HG02885 (cell line): Measurements from ENCODE around the gene TRAPPC14.

Experiments used
- ATAC-seq: cut with Tn5 transposase; IDR thresholded peaks from one replicate; pipeline ENCODE4 v1.9.1; 2021; ENCODE audit warnings: mild to moderate bottlenecking; ENCODE audit not compliant: unreplicated experiment, poor library complexity

TRAPPC14 gene

DNA sequence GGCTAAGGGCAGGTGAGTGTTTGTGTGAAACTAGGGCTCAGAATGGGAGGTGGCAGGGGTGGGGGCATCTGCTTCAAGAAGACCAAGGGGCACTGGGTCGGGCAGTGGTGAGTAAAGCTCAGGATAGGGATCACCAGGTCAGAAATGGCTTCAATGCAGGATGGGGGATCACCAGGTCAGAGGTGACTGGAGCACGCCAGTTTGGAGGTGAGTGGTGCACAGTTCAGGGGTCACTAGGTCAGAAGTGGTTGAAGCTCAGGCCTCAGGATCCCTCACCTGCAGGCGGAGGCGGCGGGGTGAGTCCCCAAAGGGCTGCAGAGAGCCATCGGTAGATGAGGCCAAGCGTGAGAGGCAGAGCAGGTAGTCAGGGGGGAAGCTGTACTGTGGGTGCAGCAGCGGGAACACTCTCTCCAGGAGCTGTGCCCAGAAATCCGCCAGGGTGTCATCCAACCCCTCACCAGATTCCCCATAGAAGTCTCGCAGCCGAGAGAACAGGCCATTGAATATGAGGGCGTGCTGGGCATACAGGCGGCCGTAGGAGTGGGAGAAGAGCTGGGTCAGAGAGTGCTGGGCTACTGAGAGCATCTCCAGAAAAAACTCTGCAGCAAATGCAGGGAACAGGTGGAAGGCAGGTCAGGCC, 16.9 kb upstream of the TRAPPC14 start:
- ATAC-seq = no peak

- ATAC-seq = no peak
These were observed 16.1 kb upstream of the TRAPPC14 start for GRCh38 chr7:100174582-100174981.

DNA sequence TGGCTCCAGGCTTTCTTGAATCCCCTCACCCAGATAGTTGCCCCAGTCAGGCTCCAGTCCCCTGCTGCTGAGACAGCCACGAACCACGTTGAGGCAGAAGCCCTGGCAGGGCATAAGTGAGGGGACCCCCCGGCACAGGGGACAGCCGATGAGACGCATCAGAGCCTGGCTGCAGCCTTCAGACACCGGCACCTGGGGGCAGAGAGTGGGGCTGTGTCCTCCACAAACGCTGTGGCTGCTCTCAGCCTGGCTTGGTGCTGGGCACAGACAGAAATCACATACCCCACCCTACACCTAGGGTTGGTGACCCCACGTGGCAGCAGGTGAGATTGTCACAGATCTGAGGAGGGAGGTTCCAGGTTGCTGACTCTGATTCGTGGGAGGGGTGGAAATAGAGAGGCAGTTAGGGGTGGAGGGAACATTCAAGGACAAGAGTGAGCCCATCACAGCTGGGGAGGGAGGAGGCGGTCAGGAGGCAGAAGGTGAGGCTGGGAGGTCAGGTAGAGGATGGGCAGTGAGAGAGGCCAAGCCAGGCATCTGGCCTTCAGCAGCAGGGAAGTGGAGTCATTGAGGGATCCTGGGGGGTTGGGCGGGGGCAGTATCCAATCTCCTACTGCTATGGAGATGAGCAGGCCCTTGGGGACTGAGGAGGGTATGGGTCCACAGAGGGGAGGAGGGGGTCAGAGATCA, 15.4 kb upstream of the TRAPPC14 start:
- no peak for ATAC-seq

DNA sequence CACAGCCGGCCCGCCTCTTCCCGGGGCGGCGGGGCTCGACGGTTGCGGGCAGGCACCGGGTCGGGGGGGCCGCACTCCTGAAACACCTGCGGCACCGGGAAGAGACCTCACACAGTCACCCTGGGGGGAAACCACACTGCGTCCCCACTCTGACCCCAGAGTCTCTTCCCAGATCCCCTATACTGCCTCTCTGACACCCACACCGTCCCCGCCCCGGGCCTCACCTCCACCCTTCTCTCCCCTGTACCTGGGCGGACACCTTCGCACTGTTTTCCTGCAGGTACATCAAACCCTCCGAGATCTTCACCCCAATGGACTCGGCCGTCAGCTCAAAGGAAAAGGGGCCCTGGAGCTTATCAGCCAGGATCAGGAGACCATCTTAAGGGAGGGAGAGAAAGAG, 13.3 kb upstream of the TRAPPC14 start:
- ATAC-seq = no peak

GRCh38 chr7:100171087-100171681, 12.7 kb upstream of the TRAPPC14 start:
- no peak for ATAC-seq

DNA sequence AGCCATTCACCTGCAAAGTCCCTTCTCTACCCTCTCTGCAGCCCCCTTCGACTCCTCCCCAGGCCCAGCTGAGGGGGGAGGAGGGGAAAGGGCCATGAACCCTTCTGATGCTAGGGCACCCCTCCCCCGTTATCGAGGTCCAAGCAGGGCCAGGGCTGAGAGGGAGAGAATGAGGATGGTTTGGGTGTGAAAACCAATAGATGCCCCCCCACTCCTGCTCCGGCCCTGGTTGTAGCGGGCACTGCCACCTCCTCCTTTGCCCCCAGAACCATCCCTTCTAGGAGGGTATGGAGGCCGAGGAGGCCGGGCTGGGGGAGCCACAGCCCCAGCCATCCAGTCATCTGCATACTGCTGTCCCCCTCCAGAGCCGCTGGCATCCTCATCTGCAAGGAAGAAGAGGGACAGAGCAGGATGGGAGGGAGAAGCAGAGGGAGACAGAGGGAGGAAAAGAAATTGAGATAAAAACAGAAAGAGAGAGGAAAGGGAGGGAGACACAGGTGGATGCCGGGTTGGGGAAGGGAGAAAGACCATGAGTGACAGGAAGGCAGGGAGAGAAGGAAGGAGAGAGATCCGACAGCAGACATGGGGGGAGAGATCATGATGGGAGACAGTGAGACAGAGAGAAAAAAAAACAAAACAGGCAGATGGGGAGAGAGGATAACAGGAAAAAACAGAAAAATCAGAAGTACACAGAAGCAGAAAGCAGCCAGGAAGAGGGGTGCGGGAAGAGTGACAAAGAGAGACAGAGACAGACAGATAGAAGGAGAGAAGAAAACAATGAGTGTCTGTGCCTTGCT, 11.8 kb upstream of the TRAPPC14 start:
- no peak for ATAC-seq

DNA sequence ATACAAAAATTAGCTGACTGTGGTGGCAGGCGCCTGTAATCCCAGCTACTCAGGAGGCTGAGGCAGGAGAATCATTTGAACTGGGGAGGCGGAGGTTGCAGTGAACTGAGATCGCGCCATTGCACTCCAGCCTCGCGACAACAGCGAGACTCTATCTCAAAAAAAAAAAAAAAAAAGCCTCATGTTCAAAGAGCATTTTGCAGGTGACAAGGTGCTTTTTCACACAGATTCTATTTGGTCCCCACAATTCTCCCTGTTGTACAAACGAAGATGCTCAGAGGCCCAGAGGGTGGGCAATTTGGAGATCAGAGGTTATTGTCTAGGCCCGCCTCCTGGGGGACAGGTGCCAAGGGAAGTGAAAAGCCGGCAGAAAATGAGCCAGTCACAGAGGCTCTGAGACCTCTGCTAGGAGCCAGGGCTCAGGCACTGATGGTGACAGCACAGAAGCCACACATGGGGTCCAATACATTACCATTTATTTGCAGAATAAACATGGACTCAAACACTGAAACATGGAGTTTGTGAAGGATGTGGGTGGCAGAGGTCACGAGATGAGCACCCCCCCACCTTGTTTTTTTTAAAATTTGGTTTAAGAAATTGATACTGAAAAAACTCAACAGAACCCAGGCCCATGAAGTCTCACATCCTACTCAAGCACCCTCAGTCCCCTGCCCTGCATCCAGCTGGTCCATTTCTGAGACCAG, 10.8 kb upstream of the TRAPPC14 start:
- ATAC-seq = no peak

DNA sequence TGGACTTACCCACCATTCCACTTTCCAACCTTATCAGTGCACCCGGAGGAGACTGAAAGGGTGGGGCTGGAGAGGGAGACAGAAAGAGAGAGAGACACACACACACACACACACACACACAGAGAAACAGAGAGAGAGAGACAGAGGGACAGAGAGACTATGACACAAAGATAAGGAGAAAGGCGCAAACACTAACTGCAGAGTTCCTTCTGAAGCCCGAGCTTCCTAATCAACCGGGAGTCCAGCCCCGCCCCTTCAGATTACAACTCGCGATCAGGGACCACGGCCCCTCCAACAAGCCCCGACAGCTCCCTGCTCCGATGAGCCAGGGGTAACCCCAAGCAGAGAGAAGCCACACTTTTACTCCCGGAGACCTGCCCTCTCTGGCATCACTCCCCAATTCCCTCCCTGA, 9.4 kb upstream of the TRAPPC14 start:
- ATAC-seq = no peak

DNA sequence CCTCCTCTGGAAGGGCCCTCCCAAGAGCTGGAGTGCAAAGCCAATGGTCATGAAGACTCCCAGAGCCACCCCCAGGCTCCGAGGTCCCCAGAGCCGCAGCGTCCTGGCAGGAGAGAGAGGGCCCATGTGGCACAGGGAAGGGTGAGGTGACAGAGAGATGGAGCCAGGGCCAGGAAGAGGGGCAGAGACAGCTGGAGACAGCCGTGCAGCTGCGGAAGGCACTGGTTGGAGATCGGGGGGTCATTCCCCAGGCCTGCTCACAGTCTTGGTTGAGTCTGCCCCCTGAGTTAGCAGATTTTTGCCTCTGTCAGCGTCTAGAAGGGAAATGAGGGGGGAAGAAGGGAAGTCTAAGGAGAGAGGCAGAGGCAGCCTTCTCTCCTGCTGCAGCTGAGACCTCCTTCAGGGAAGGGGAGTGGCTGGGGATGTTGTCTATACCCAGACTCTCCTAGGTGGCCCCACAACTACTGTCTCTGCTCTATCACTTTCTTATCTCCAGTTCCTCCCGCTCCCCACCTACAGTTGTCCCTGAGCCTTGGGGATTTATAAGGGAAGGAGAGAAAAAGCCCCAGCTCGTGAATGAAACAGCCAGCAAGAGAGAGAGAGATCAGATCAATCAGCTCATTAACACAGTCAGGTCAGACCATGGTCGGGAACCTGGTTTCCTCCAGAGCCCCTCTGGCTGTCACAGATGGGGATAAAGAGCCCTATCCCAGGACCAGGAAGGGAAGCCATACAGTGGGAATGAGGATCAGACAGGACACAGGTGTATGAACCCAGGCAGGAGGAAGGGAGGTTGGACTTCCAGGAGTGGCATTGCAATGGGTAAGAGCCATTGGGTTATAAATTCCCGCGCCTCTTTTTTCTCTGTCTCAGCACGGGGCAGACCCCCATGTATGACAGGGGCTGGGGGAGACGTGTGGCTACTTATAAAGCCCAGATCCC, 8.7 kb upstream of the TRAPPC14 start:
- ATAC-seq = no peak

- no peak for ATAC-seq
These were observed 7.9 kb upstream of the TRAPPC14 start for GRCh38 chr7:100166317-100166940.

- no peak for ATAC-seq
These were observed 5.3 kb upstream of the TRAPPC14 start for GRCh38 chr7:100163871-100164270.

- ATAC-seq = no peak
These were observed 4.5 kb upstream of the TRAPPC14 start for GRCh38 chr7:100163006-100163531.

GRCh38 chr7:100160067-100160466, 1.5 kb upstream of the TRAPPC14 start:
- no peak for ATAC-seq

DNA sequence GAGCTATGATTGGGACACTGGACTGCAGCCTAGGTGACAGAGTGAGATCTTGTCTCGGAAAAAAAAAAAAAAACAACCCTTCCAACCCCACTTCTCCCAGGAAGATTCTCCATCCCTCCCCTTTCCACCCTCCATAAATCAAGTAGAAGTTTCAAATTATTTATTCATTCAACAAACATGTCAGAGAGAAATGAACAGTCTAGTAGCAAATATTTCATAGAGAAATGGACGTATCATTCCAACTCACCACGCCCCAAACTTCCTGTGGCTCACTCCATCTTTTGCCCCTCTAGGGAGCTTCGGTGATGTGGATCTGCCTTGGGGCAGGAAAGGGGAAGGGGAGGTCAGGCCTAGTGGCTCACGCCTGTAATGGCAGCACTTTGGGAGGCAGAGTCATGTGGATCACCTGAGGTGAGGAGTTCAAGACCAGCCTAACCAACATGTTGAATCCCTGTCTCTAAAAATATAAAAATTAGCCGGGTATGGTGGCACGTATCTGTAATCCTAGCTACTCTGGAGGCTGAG, 638 bp upstream of the TRAPPC14 start:
- ATAC-seq = no peak

GRCh38 chr7:100157334-100158228, 942 bp downstream of the TRAPPC14 start:
- no peak for ATAC-seq

DNA sequence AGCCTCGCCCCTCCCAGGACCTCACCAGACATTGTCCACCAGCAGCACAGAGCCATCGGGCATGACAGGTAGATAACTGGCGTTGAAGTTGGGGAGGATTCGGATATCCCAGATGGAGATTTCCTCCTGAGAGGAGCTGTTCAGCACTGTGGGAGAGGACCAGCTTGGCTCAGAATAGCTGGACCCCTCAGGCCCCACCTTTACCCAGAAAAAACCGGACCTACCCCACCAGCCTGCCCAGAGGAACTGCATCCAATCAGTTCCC, 1.5 kb downstream of the TRAPPC14 start:
- ATAC-seq = no peak

- no peak for ATAC-seq
These were observed 2.0 kb downstream of the TRAPPC14 start for GRCh38 chr7:100156331-100157068.
